Cardiac septum (tissue), 1 donor: ENCODE measurements around the gene PRR35. TPM values are rescaled to one million over a fixed set of nuclear protein-coding genes. Genes with fewer than 3 reads are reported as not detected.

ENCODE experiments used
- DNase-seq: peaks from one replicate; pipeline ENCODE4 v3.0.0-alpha.2; 2020; ENCODE audit warnings: low spot score
- intact Hi-C: fragments of 100-400 bp; cut with DNase I; formaldehyde crosslinking; loops from one replicate; pipeline ENCODE4 v1.14.0; 2022
- total RNA-seq: library from RNA; stranded (reverse); fragmentation: NEBNext Ultra II Directional; extraction: Animal tissue kit (Norgen Biotek cat#: 25700); gene quantifications from one replicate; pipeline ENCODE4 v1.2.1, GENCODE V29; 2021
- donor health status: DM: no; HTN: no; CAD: no.

The PRR35 gene
- total RNA-seq, 1 donor from 2014 or later, result not detected

- intact Hi-C loops, result no loop called here
- peak; percentile 94 for DNase-seq
Measured at GRCh38 chr16:527015-527903, 32.9 kb upstream of the PRR35 start, which contains the start of gene CAPN15. CAPN15 (plus strand) TSS chr16:527712; CDS start chr16:546839, 19,127 bp downstream.

- no peak for DNase-seq
- intact Hi-C loops, result no loop called here
Measured at GRCh38 chr16:528111-529011, 31.8 kb upstream of the PRR35 start.

- DNase-seq, result no peak
- intact Hi-C loops, result no loop called here
Measured at GRCh38 chr16:529012-529575, 31.1 kb upstream of the PRR35 start.

GRCh38 chr16:530111-530817 lies 29.9 kb upstream of the PRR35 start:
- intact Hi-C loops, result no loop called here
- DNase-seq, result no peak

GRCh38 chr16:531494-532125 lies 28.6 kb upstream of the PRR35 start:
- intact Hi-C loops, result no loop called here
- no peak for DNase-seq

- intact Hi-C loops, result no loop called here
- no peak for DNase-seq
Measured at GRCh38 chr16:533391-534123, 26.6 kb upstream of the PRR35 start.

GRCh38 chr16:534135-534534 lies 26.1 kb upstream of the PRR35 start:
- intact Hi-C loops, result no loop called here
- DNase-seq, result no peak

- no peak for DNase-seq
- intact Hi-C loops, result no loop called here
Measured at GRCh38 chr16:534856-535445, 25.2 kb upstream of the PRR35 start.

- intact Hi-C loops, result no loop called here
Measured at GRCh38 chr16:535446-536405, 24.5 kb upstream of the PRR35 start.

GRCh38 chr16:536746-537145 lies 23.4 kb upstream of the PRR35 start:
- DNase-seq, result no peak
- intact Hi-C loops, result no loop called here

More at GRCh38 chr16:535446-536405, 24.5 kb upstream of the PRR35 start:
- no peak for DNase-seq

GRCh38 chr16:537415-538335 lies 22.5 kb upstream of the PRR35 start:
- no peak for DNase-seq
- intact Hi-C loops, result no loop called here

- no peak for DNase-seq
- intact Hi-C loops, result no loop called here
Measured at GRCh38 chr16:539901-540530, 20.2 kb upstream of the PRR35 start.

GRCh38 chr16:540645-541340 lies 19.4 kb upstream of the PRR35 start:
- intact Hi-C loops, result no loop called here
- DNase-seq, result no peak

GRCh38 chr16:543301-544164 lies 16.7 kb upstream of the PRR35 start:
- no peak for DNase-seq

More at GRCh38 chr16:543301-544164, 16.7 kb upstream of the PRR35 start:
- intact Hi-C loops, result no loop called here
